ENCODE results near the gene ZNF267.
"Not testable (repeated sequence)": the region's sequence is repeated elsewhere in the genome, so short reads cannot be mapped to it uniquely, and the experiment has no call there.

Gene ZNF267

GRCh38 chr16:31888735-31889134 lies 15.1 kb downstream of the ZNF267 start:
- Histone ChIP-seq H3K27ac (no peak overlapping the region), H3K4me3 (ENCODE audit: low read depth, low read length) (no peak overlapping the region), H3K36me3 (peaks cover 35% of the 10 kb centered on the region), H3K27me3 (ENCODE audit: insufficient read depth, low read depth, severe bottlenecking) (no peaks in the 10 kb centered on the region), H3K9me3 (ENCODE audit: severe bottlenecking) (no peaks in the 10 kb centered on the region)
- no peak for DNase-seq
- no peak for TF ChIP-seq CTCF (IDR thresholded peaks at IDR 0.05; ENCODE audit: low read depth, low read length)

- not testable (repeated sequence) for H3K27ac ChIP-seq; H3K27me3 ChIP-seq (ENCODE audit: insufficient read depth, low read depth, severe bottlenecking); H3K9me3 ChIP-seq (ENCODE audit: severe bottlenecking); H3K4me3 ChIP-seq (ENCODE audit: low read depth, low read length); DNase-seq
- H3K36me3 ChIP-seq = peaks cover 35% of the 10 kb centered on the region
Measured at GRCh38 chr16:31892111-31892510, 18.5 kb downstream of the ZNF267 start.

GRCh38 chr16:31893824-31894223 lies 20.2 kb downstream of the ZNF267 start:
- TF ChIP-seq CTCF (IDR thresholded peaks at IDR 0.05; ENCODE audit: low read depth, low read length) = no peak
- Histone ChIP-seq H3K4me3 (ENCODE audit: low read depth, low read length) (no peak overlapping the region), H3K36me3 (peaks cover 35% of the 10 kb centered on the region), H3K27me3 (ENCODE audit: insufficient read depth, low read depth, severe bottlenecking) (no peaks in the 10 kb centered on the region), H3K9me3 (ENCODE audit: severe bottlenecking) (no peaks in the 10 kb centered on the region), H3K27ac (no peak overlapping the region)
- no peak for DNase-seq

GRCh38 chr16:31897283-31897682 lies 23.7 kb downstream of the ZNF267 start:
- Histone ChIP-seq H3K9me3 (ENCODE audit: severe bottlenecking) (no peaks in the 10 kb centered on the region), H3K4me3 (ENCODE audit: low read depth, low read length) (no peak overlapping the region), H3K27me3 (ENCODE audit: insufficient read depth, low read depth, severe bottlenecking) (no peaks in the 10 kb centered on the region), H3K36me3 (peaks cover 16% of the 10 kb centered on the region), H3K27ac (no peak overlapping the region)
- DNase-seq = no peak
- TF ChIP-seq CTCF (IDR thresholded peaks at IDR 0.05; ENCODE audit: low read depth, low read length) = no peak

GRCh38 chr16:31899505-31899904 lies 25.9 kb downstream of the ZNF267 start:
- H3K9me3 ChIP-seq (ENCODE audit: severe bottlenecking) = no peaks in the 10 kb centered on the region
- H3K27ac ChIP-seq = no peak overlapping the region
- H3K36me3 ChIP-seq = peaks cover 15% of the 10 kb centered on the region
- no peak overlapping the region for H3K4me3 ChIP-seq (ENCODE audit: low read depth, low read length)
- no peaks in the 10 kb centered on the region for H3K27me3 ChIP-seq (ENCODE audit: insufficient read depth, low read depth, severe bottlenecking)
- TF ChIP-seq CTCF (IDR thresholded peaks at IDR 0.05; ENCODE audit: low read depth, low read length) = no peak
- no peak for DNase-seq

GRCh38 chr16:31904571-31904970 lies 31.0 kb downstream of the ZNF267 start:
- H3K27me3 ChIP-seq (ENCODE audit: insufficient read depth, low read depth, severe bottlenecking); H3K9me3 ChIP-seq (ENCODE audit: severe bottlenecking); H3K36me3 ChIP-seq; H3K4me3 ChIP-seq (ENCODE audit: low read depth, low read length); DNase-seq; H3K27ac ChIP-seq: not testable (repeated sequence)

GRCh38 chr16:31913668-31914067 lies 40.1 kb downstream of the ZNF267 start:
- TF ChIP-seq CTCF (IDR thresholded peaks at IDR 0.05; ENCODE audit: low read depth, low read length) = no peak
- no peaks in the 10 kb centered on the region for H3K27me3 ChIP-seq (ENCODE audit: insufficient read depth, low read depth, severe bottlenecking)
- no peak overlapping the region for H3K4me3 ChIP-seq (ENCODE audit: low read depth, low read length)
- peaks cover 21% of the 10 kb centered on the region for H3K9me3 ChIP-seq (ENCODE audit: severe bottlenecking)
- no peak overlapping the region for H3K27ac ChIP-seq
- peaks cover 30% of the 10 kb centered on the region for H3K36me3 ChIP-seq
- no peak for DNase-seq
